ENCODE measurements around the gene OTOA.
A peak's percentile ranks its signal among the peaks of the same experiment; 100 is the strongest.
"Not testable (repeated sequence)": the region's sequence is repeated elsewhere in the genome, so short reads cannot be mapped to it uniquely, and the experiment has no call there.

Gene OTOA

GRCh38 chr16:21674456-21674855 is 10.7 kb downstream of the OTOA start:
- not testable (repeated sequence) for DNase-seq (ENCODE audit: low spot score)

DNA sequence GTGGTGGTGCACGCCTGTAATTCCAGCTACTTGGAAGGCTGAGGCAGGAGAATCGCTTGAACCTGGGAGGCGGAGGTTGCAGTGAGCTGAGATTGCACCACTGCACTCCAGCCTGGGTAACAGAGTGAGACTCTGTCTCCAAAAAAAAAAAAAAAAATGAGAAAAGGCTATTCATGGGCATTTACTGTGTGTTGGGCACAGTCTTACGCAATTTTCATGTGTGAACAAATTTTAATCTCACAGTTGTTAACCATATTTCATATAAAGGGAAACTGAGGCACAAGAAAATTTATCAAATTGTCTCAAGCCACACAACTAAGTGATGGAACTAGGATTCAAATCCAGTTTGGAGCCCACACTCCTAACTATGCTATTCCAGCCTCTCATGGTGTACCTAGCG is 16.9 kb downstream of the OTOA start:
- not testable (repeated sequence) for DNase-seq (ENCODE audit: low spot score)

GRCh38 chr16:21683184-21683583 is 19.4 kb downstream of the OTOA start:
- DNase-seq (ENCODE audit: low spot score): no peak

DNA sequence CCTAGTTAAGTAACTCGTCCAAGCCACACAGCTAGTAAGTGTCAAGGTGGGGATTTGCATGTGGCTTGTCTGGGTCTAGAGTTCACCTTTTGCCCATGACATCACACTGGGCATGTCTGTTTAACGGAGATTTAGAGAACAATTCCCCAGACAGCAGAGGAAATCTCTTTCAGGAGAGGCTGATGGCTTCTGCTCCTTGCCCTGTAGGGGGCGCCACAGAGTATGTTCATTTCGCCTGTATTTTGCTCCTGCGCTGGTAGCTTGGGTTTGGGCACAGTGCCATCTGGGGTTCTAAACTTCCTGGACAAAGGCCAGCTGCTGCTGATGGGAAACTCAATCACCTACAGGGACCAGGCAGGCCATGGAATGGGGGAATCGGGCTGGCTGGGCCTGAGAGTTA is 20.4 kb downstream of the OTOA start:
- no peak for DNase-seq (ENCODE audit: low spot score)

DNA sequence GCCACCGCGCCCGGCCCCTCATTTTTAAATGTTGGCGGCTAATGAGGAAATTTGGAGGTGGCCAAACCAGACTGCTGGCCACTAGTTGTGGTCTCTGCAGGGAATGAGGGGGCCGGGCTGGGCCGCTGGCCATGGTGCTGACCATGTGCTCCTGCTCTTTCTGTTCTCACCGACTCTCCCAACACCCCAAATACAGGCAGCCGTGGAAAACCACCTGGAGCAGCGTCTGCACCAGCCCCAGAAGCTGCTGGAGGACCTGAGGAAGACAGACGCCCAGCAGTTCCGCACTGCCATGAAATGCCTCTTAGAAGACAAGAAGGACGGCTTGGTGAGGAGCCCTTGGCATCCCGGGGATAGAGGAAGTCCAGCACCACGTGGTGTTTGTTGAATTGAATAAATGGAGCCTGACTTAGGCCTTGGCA is 21.3 kb downstream of the OTOA start:
- DNase-seq (ENCODE audit: low spot score): no peak

DNA sequence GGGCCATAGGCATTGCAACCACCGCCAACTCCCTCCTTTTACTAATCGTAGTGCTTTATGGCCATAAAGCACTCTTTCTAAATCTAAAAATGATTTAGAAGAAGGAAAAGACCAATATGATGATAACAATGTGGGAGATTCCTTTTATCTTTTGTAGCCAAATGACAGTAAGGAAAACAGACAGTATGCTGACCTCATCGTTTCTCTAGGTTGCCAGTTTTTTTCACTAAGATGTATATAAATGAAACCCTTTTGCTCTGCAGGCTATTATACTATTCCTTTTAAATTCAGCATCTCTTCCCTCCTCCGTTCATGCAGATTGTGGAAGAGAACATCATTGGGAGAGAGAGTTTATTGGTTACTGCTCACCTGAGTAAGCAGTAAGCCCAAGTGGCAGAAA is 25.3 kb downstream of the OTOA start:
- no peak for DNase-seq (ENCODE audit: low spot score)

GRCh38 chr16:21690967-21691366 is 27.2 kb downstream of the OTOA start:
- DNase-seq (ENCODE audit: low spot score): not testable (repeated sequence)

- no peak for DNase-seq (ENCODE audit: low spot score)
Measured at GRCh38 chr16:21694609-21695008, 30.8 kb downstream of the OTOA start.

- no peak for DNase-seq (ENCODE audit: low spot score)
Measured at GRCh38 chr16:21697032-21697431, 33.3 kb downstream of the OTOA start.

DNA sequence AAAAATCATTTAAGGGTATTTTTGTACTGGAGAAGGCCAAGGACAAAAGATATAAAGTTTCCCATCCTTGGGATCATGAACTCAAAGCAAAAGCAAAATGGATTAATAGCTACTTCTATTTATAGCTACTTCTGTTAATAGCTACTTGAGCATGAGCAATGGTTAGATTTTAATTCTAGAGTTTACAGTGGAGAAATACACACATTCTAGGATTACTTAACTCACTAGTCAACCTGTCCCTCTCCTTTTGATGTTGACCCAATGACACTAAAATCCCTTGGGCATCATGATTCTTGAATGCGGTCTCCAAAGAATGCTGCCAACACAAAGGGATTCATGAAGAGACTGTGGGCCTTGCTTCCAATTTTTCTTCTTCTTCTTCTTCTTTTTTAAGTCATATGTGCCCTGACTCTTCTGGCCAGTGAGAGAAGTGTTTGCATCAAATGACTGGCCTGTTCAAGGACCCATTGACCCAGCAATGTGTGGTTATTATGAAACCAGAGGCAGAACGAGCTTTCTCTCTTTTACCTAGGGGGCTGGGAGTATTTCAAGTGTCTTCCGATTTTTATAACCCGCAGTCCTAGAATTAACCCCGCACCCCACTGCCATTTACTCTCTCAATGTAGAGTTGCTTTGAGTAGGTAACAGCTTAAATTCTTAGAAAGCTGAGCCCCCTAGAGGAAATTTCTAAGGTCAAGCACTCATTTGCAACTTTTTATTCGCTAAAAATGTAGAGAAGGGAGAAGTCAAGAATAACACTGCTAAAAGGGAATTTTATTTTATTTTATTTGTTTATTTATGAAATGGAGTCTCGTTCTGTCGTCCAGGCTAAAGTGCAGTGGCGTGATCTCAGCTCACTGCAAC is 34.6 kb downstream of the OTOA start:
- no peak for DNase-seq (ENCODE audit: low spot score)

DNA sequence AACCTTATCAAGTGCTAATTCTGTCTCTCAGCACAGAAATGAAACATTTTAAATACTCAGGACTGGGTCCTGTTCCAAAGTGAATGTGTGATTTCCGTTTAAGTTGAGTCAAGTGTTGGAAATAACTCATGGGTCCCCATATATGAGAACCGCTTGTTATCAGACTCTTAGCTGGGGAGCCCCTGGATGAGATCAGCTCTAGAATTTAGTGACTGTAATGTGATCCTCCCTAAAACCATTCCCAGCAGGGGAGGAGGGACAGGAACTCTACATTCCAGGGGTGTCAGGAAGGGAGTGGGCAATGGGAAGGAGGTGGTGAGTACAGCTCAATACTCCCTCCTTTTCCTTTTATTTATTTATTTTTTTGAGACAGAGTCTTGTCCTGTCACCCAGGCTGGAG is 37.5 kb downstream of the OTOA start:
- no peak for DNase-seq (ENCODE audit: low spot score)

GRCh38 chr16:21702276-21702675 is 38.5 kb downstream of the OTOA start:
- no peak for DNase-seq (ENCODE audit: low spot score)

DNA sequence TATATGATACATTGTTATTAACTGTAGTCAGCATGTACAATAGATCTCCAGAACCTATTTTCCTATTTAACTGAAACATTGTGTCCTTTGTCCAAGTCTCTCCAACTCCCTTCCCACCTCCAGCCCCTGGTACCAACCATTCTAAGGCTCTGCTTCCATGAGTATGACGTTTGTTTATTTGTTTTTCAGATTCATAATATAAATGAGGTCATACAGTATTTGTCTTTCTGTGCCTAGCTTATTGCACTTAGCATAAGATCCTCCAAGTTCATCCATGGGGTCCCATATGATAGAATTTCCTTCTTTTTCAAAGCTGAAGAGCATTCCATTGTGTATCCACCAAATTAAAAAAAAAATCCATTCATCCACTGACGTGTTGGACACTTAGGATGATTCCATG is 39.4 kb downstream of the OTOA start:
- no peak for DNase-seq (ENCODE audit: low spot score)

DNA sequence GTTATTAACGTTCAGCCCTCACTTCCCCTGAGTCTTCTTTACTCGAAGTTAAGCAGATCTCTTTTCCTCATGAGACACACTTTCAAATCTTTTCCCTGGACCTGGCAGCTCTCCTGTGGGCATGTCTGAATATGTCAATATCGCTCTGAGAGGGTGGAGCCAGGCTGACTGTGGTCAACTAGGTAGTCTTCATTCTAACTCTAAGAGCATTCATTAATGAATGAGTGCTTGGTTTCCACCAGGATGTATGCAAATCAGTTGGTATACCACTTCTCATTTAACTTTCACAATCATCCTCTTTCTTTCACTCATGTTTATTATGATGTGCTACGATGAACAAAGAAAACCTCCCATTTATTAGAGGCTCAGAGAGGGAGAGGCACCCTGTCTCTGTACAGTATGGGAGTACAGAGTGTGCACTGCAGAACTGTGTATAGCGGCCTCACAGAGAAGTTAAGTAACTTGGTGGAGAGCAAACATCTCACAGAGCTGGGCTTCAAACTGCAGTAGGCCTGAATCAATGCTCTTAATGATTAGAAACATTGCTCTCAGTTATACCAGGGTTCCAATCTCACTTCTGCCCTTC is 39.9 kb downstream of the OTOA start:
- no peak for DNase-seq (ENCODE audit: low spot score)

DNA sequence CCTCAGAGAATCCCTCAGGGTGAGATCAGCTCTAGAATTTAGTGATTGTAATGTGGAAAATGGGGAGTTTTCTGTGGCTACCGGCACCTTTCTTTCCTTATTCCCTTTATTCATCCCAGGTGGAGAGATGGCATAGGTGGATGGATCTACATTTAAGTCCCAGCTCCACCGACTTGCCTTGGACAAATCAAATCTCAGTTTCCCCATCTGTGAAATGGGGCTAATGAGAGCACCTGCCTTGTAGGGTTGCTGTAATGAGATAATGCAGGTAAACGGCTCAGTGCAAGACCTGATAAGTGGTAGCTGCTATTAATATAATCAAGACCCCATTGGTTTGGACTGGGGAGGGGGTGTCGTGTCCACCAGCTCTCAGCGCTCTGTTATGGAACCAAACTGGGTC is 40.5 kb downstream of the OTOA start:
- DNase-seq (ENCODE audit: low spot score): no peak

DNA sequence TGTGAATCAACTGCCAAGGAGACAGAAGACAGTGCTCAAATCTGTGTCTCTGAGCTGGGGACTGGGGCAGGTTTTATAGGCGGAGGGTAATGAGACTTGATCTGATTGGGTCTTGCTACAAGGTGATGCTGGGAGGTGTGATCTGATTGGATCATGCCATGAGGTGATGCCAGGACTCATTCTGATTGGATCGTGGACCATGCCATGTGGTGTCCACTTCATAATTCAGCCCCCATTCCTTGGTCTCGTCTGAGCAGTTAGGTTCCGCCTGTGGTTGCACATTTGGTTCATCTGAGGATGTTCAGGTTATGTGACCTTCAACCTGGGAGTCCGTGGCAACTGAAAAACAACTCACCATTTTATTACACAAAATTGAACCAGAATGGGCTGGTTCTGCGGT is 41.0 kb downstream of the OTOA start:
- no peak for DNase-seq (ENCODE audit: low spot score)

- peak; percentile 52 for DNase-seq (ENCODE audit: low spot score)
Measured at GRCh38 chr16:21708533-21709115, 44.9 kb downstream of the OTOA start.

- DNase-seq (ENCODE audit: low spot score): no peak
Measured at GRCh38 chr16:21710938-21711337, 47.2 kb downstream of the OTOA start.

DNA sequence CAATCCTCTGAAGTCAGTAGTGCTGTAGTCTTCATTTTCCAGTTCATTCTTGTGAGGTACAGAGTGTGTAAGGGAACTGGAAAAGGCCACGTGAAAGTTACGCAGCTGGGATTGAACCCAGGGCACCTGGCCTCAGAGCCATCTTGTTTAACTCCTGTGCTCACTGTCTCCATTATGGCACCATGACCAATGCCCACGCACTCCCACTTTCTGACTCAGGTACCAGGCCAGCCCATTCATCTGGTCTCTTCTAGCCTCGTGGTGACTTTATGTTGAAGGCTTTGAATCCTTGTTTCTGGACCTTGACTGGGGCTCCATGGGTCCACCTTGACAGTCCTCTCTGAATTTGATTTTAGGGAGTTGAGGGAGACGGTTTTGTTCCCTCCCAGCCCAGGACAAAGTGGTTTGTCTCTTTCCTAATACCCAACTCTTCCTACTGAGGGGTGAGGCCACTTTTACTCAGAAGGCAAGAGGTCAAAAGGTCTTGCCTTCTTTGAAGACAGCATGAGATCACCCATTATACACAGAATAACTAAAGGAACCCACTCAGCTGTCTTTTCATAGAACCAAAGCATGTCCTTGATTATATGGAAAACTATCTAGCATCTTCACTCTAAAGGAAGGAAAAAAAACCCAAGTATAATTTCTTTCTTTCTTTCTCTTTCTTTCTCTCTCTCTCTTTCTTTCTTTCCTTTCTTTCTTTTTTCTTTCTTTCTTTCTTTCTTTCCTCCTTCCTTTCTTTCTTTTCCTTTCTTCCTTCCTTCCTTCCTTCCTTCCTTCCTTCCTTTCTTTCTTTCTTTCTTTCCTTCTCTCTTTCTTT is 50.0 kb downstream of the OTOA start:
- DNase-seq (ENCODE audit: low spot score): no peak

DNA sequence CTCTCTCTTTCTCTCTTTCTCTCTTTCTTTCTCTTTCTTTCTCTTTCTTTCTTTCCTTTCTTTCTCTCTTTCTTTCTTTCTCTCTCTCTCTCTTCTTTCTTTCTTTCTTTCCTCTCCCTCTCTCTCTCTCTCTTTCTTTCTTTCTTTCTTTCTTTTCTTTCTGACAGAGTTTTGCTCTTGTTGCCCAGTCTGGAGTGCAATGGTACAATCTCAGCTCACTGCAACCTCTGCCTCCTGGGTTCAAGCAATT is 50.5 kb downstream of the OTOA start:
- DNase-seq (ENCODE audit: low spot score): not testable (repeated sequence)

- no peak for DNase-seq (ENCODE audit: low spot score)
Measured at GRCh38 chr16:21717608-21718007, 53.8 kb downstream of the OTOA start.

- DNase-seq (ENCODE audit: low spot score): no peak
Measured at GRCh38 chr16:21719283-21719682, 55.5 kb downstream of the OTOA start.

- DNase-seq (ENCODE audit: low spot score): no peak
Measured at GRCh38 chr16:21720533-21720932, 56.8 kb downstream of the OTOA start.

All from globus pallidus (tissue), 1 donor.